HuH-7.5 (cell line): Measurements from ENCODE around the gene CERT1.
"Not testable (repeated sequence)": the region's sequence is repeated elsewhere in the genome, so short reads cannot be mapped to it uniquely, and the experiment has no call there.

Source experiments
- DNase-seq: peaks from one replicate; pipeline ENCODE4 v3.0.0; 2011; ENCODE audit warnings: low spot score

The CERT1 gene

GRCh38 chr5:75342836-75343235 is 168.6 kb downstream of the CERT1 start:
- no peak for DNase-seq

- DNase-seq: no peak
Measured at GRCh38 chr5:75341934-75342333, 169.5 kb downstream of the CERT1 start.

GRCh38 chr5:75340714-75341478 is 170.5 kb downstream of the CERT1 start:
- DNase-seq: no peak

GRCh38 chr5:75338408-75338807 is 173.0 kb downstream of the CERT1 start:
- DNase-seq: no peak

- DNase-seq: no peak
Measured at GRCh38 chr5:75337366-75338021, 173.9 kb downstream of the CERT1 start.

GRCh38 chr5:75336615-75337336 is 174.7 kb downstream of the CERT1 start, which contains the start of gene HMGCR:
Gene HMGCR, plus strand, starts transcription at chr5:75337220. Its CDS starts 5,386 bp downstream, at chr5:75342606.
- peak; percentile 85 for DNase-seq

GRCh38 chr5:75335952-75336614 is 175.3 kb downstream of the CERT1 start:
- no peak for DNase-seq

- DNase-seq: no peak
Measured at GRCh38 chr5:75335486-75335885, 175.9 kb downstream of the CERT1 start.

- DNase-seq: not testable (repeated sequence)
Measured at GRCh38 chr5:75334413-75334812, 177.0 kb downstream of the CERT1 start.

GRCh38 chr5:75333759-75334158 is 177.7 kb downstream of the CERT1 start:
- not testable (repeated sequence) for DNase-seq

- no peak for DNase-seq
Measured at GRCh38 chr5:75331095-75332090, 180.0 kb downstream of the CERT1 start.

GRCh38 chr5:75330404-75330803 is 181.0 kb downstream of the CERT1 start:
- DNase-seq: no peak
